MM.1S (cell line): ENCODE measurements around the gene WDR70.

Experiments
- EZH2 ChIP-seq: fragments of 300-600 bp; sonication (generic); optimal IDR thresholded peaks from 2 replicates; pipeline ENCODE3; 2017; ENCODE audit warnings: low read depth, mild to moderate bottlenecking, antibody characterized with exemption, low read length, mixed read lengths
- EZH2phosphoT487 ChIP-seq: fragments of 300-600 bp; sonication (generic); IDR thresholded peaks from 2 replicates; pipeline ENCODE4 v1.6.1; 2018; ENCODE audit warnings: antibody characterized with exemption, low read length
- TF ChIP-seq, protein P1 (sequence below): fragments of 300-600 bp; sonication (generic); IDR thresholded peaks from 2 replicates; pipeline ENCODE4 v1.5.1; 2016; ENCODE audit warnings: antibody characterized with exemption, low read length, mixed read lengths

- TF ChIP-seq, protein P1, sequence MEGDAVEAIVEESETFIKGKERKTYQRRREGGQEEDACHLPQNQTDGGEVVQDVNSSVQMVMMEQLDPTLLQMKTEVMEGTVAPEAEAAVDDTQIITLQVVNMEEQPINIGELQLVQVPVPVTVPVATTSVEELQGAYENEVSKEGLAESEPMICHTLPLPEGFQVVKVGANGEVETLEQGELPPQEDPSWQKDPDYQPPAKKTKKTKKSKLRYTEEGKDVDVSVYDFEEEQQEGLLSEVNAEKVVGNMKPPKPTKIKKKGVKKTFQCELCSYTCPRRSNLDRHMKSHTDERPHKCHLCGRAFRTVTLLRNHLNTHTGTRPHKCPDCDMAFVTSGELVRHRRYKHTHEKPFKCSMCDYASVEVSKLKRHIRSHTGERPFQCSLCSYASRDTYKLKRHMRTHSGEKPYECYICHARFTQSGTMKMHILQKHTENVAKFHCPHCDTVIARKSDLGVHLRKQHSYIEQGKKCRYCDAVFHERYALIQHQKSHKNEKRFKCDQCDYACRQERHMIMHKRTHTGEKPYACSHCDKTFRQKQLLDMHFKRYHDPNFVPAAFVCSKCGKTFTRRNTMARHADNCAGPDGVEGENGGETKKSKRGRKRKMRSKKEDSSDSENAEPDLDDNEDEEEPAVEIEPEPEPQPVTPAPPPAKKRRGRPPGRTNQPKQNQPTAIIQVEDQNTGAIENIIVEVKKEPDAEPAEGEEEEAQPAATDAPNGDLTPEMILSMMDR, result no peak
- TF ChIP-seq EZH2 (no peak), EZH2phosphoT487 (no peak)
Observed at GRCh38 chr5:37717276-37717612, 338.1 kb downstream of the WDR70 start.
